ENCODE results near the gene PNRC2.

DNA sequence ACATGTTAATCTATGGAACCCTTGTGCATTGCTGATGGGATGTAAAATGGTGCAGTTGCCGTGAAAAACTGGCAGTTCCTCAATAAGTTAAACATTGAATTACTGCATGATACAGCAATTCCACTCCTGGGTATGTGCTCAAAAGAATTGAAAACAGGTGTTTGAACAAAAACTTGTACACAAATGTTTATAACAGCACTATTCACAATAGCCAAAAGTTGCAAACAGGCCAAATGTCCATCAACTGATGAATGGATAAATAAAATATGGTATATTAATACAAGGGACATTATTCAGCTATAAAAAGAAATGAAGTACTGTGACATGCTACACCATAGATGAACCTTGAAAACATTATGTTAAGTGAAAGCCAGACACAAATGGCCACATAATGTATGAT lies 38.2 kb downstream of the PNRC2 start:
- no peak for TF ChIP-seq CTCF (tag by site-specific recombination; IDR thresholded peaks at IDR 0.05)
- no peak for TF ChIP-seq SP2 (tag by site-specific recombination; IDR thresholded peaks at IDR 0.05)
- TF ChIP-seq ZNF654 (tag by site-specific recombination; IDR thresholded peaks at IDR 0.05; ENCODE audit: low read depth), result no peak
- no peak for TF ChIP-seq INSM2 (tag by site-specific recombination; IDR thresholded peaks at IDR 0.05)
- TF ChIP-seq TCF7L2 (IDR thresholded peaks at IDR 0.05; ENCODE audit: borderline replicate concordance, low read depth, low read length), result no peak
- no peak for TF ChIP-seq ZNF830 (tag by site-specific recombination; IDR thresholded peaks at IDR 0.05; ENCODE audit: low read depth)
- no peak for TF ChIP-seq SP7 (tag by site-specific recombination; IDR thresholded peaks at IDR 0.05)
- no peak for TF ChIP-seq ZSCAN5A (tag by site-specific recombination; IDR thresholded peaks at IDR 0.05)
- TF ChIP-seq ZNF2 (tag by site-specific recombination; IDR thresholded peaks at IDR 0.05), result no peak
